Measurements from ENCODE around the gene TSC22D1. TPM values are rescaled to one million over a fixed set of nuclear protein-coding genes. Genes with fewer than 3 reads are reported as not detected.
A peak's percentile ranks its signal among the peaks of the same experiment; 100 is the strongest.
"Not testable (repeated sequence)": the region's sequence is repeated elsewhere in the genome, so short reads cannot be mapped to it uniquely, and the experiment has no call there.

TSC22D1 gene
- polyA plus RNA-seq, 10 donors, result 66.3 to 93.6 (median 76.1) TPM

- peak in 1 of 3 donors; percentile 10 for DNase-seq
Measured at GRCh38 chr13:44507639-44508038, 68.5 kb downstream of the TSC22D1 start.

GRCh38 chr13:44506719-44507118 lies 69.4 kb downstream of the TSC22D1 start:
- no peak for DNase-seq

GRCh38 chr13:44506251-44506650 lies 69.9 kb downstream of the TSC22D1 start:
- no peak for DNase-seq

DNA sequence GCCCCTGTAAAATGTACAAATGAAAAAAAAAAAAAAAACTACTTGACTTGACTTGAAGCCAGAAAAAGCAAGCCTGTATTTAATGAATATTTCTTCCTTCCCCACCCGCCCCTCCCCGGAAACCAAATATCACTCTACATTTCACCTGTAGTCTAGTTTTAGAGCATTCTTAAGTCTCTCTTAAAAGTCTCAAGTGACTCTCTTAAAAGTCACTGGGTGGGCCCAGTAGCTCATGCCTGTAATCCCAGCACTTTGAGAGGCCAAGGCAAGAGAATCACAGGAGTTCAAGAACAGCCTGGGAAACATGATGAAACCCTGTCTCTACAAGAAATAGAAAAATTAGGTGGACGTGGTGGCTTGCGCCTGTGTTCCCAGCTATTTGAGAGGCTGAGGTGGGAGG lies 72.0 kb downstream of the TSC22D1 start:
- DNase-seq, result no peak

DNA sequence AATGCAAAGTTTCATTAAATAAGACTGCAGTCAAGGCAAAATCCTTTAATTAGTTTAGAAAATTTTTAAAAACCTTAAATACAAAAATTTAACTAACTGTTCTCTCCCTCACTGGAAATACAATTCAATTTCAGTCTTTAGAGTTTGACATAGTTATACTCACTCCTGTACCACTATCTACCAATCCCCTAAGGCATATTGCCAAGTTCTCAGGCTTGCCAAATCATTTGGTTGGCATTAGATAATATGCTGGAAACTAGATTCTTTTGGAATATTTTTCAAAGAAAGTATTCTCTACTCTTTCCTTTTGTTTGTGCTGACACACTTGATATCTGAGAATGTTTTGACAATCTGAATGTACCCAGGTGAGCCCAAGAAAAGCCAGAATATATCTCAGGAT lies 77.2 kb downstream of the TSC22D1 start:
- DNase-seq, result no peak

DNA sequence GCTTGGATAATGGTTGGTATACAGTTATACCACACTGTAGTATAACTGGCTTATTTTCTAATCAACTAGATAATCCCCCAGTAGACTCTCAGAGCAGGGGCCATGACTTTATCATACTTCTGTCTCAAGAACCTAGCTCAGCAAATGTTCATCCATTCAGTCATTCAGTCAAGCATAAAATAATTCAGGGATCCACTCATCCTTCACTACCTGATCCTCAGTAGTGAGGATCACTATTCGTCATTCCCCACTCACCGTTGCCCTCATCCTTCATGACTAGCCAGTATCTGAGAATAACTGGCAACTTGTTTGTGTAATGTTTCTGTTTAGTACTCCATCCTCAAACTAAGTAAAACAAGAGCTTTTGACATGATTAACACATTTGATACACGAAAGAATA lies 77.6 kb downstream of the TSC22D1 start:
- no peak for DNase-seq

DNA sequence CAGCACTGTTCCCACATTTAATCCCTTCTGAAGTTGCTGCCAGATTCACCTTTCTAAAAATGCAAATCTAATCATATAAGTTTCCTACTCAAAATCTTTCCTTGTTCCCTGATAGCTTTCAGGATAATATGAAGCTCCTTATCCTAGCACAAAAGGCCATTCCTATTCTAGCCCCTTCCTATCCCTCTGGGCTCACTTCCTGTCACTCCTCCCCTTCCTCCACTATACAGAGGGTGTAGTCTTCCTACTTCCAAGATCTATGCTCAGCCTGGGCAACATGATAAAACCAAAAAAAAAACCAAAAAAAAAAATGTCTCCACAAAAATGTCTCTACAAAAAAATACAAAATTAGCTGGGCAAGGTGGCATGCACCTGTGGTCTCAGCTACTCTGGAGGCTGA lies 78.3 kb downstream of the TSC22D1 start:
- DNase-seq, result no peak

DNA sequence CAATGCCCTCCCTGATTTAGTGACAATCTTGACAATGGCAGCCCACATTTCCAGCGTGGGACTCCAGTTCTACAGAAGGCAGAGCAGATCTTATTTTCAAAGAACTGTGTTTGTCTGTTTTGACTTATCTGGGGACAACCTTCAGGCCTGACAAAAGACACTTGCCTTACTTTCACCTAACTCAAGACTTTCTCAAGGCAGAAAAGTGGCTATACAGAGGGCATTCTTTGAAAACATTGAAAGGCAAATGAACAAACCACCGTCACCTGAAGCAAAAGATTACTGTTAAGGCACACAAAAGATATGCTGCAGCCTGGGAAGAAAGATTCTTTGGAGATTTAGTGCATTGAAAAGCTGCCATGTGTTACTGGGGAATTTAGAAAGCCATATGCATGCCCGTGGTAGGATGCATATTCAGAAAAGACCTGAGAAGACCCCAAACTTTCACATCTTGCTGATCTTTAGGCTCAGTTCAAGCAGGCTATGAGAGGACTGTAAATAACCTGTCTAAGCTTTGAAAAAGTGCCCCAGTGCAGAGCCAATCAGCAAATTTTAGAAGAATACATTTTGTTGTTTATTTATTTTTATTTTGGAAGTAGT lies 82.8 kb downstream of the TSC22D1 start:
- no peak for DNase-seq

DNA sequence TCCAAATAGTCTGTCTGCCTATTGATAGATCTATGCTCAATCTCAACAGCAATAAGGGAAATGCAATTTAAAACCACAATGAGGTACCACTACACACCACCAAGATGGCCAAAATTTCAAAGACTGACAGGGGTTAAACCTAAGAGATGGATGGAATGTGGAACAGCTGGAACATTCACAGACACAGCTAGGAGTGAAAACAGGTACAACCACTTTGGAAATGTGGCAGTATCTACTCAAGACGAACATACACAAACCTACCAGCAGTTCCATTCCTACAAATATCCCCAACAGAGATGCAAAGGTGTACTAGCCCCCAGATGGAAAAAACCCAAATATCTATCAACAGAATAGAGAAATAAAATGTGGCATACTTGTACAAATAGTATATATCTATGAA lies 86.4 kb downstream of the TSC22D1 start:
- no peak for DNase-seq

- no peak for DNase-seq
Measured at GRCh38 chr13:44487989-44488388, 88.1 kb downstream of the TSC22D1 start.

DNA sequence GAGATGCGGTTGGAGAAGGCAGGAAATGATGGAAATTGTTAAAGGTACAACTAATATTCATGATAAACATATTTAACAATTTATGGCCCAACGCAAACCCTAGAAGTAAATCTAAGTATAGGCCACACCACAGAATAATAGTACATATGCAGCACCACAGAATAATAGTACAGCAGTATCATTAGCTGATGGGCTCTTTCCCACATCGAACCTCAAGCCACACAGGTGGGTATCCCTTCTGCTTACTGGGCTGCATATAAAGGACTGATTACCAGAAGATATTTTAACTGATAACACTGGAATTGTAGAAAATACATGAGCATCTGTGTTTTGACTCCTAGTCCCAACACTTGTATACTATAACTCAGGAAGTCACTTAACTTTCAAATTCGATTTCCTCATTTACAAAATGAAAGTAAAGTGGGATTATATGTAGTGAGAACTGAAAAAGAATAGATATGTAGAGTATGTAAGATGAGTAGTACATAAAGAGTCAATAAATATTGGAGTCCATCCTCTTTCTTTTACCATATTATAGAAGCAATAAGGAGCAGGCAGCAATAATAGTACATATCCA lies 91.5 kb downstream of the TSC22D1 start:
- no peak for DNase-seq

GRCh38 chr13:44474122-44474910 lies 101.8 kb downstream of the TSC22D1 start:
- DNase-seq, result no peak

DNA sequence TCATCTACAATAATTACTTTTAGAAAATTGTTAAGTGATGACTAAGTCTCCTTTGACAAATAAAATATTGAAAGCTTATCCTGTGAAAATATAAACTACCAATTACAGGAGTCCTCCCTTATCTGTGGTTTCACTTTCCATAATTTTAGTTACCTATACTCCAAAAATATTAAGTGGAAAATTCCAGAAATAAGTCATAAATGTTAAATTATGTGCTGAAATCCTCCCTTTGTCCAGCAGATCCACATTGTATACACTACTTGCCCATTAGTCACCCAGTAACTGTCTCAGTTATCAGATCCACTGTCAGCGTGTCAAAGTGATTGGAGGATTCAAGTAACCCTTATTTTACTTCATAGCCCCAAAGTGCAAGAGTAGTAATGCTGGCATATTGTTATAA lies 104.4 kb downstream of the TSC22D1 start:
- DNase-seq, result no peak

- peak in 2 of 3 donors; percentile 9 to 30 for DNase-seq
Measured at GRCh38 chr13:44470638-44471562, 105.2 kb downstream of the TSC22D1 start.

- no peak for DNase-seq
Measured at GRCh38 chr13:44468874-44469273, 107.3 kb downstream of the TSC22D1 start.

DNA sequence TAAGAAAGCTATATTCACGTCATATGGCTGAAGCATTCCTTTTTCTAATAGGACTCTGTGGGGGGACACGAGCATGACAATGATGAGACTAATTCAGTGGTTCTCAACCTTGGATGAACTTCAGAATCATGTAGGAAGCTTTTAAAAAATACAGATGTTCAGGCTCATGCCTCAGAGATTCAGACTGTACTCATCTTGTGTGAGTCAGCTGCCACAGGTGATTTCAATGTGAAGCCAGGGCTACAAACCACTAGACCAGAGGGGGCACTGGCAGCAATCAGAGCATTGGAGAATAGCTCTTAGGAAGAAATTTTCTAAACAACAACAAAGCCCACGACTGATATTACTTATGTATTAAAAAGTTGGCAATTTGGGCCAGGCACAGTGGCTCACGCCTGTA lies 110.8 kb downstream of the TSC22D1 start:
- no peak for DNase-seq

- no peak for DNase-seq
Measured at GRCh38 chr13:44464471-44464870, 111.7 kb downstream of the TSC22D1 start.

GRCh38 chr13:44463759-44464158 lies 112.4 kb downstream of the TSC22D1 start:
- no peak for DNase-seq

GRCh38 chr13:44459674-44460073 lies 116.5 kb downstream of the TSC22D1 start:
- no peak for DNase-seq

GRCh38 chr13:44458313-44458975 lies 117.7 kb downstream of the TSC22D1 start:
- no peak for DNase-seq

- not testable (repeated sequence) for DNase-seq
Measured at GRCh38 chr13:44456212-44456611, 119.9 kb downstream of the TSC22D1 start.

- DNase-seq, result no peak
Measured at GRCh38 chr13:44455769-44456168, 120.4 kb downstream of the TSC22D1 start.
